Measurements from ENCODE around the gene OLFML3. TPM values are rescaled to one million over a fixed set of nuclear protein-coding genes. Genes with fewer than 3 reads are reported as not detected.

Gene OLFML3
- total and polyA plus RNA-seq, 2 of the 8 experiments (the other 6 are each of a cell fraction or from before 2014, with no cell fraction given): 56.0 to 72.3 TPM

- Histone ChIP-seq H4K20me1 (replicated peaks in 1 of 2; ENCODE audit: control insufficient read depth in 1 of 2, insufficient read depth in 2 of 2, low read length in 2 of 2) (peaks cover 0 to 3% of the 10 kb centered on the region in 2 experiments), H2BK12ac (ENCODE audit: low read depth, low read length) (no peak overlapping the region), H3K18ac (ENCODE audit: extremely low read depth, low read length) (no peak overlapping the region), H4K91ac (replicated peaks; ENCODE audit: insufficient read length, low read length) (no peak overlapping the region), H2AK5ac (ENCODE audit: low read depth, low read length) (no peak overlapping the region), H3K4ac (replicated peaks; ENCODE audit: insufficient read length, low read depth, low read length) (no peak overlapping the region), H4K8ac (ENCODE audit: extremely low read depth, insufficient read depth, low read length) (no peak overlapping the region), H2AFZ (ENCODE audit: low read length) (no peak overlapping the region), H3K27ac (ENCODE audit: low read depth, low read length) (no peak overlapping the region), H3K79me1 (ENCODE audit: low read depth, low read length) (no peaks in the 10 kb centered on the region; the same call in 1 of the 2 replicates), H4K5ac (ENCODE audit: insufficient read length, low read depth, low read length) (no peak overlapping the region), H3K79me2 (ENCODE audit: control insufficient read depth in 1 of 2, insufficient read depth in 2 of 2, low read length in 2 of 2) (peaks cover 0 to 33% of the 10 kb centered on the region in 2 experiments; a peak in 2 of 4 replicates), H2BK120ac (replicated peaks; ENCODE audit: low read depth, low read length) (no peak overlapping the region), H3K56ac (replicated peaks; ENCODE audit: insufficient read length, low read depth, low read length) (no peak overlapping the region), H3K14ac (ENCODE audit: insufficient read length) (no peak overlapping the region), H3K4me1 (replicated peaks in 1 of 4; ENCODE audit: control insufficient read depth in 3 of 4, insufficient read depth in 4 of 4, low read length in 3 of 4) (no peaks in the 10 kb centered on the region), H3K36me3 (ENCODE audit: control insufficient read depth in 2 of 4, insufficient read depth in 4 of 4, low read length in 3 of 4) (peaks cover 2 to 14% (median 2%) of the 10 kb centered on the region in 4 experiments), H3K9ac (replicated peaks in 1 of 4; ENCODE audit: extremely low read depth in 1 of 4, low read depth in 3 of 4, low read length in 3 of 4) (no peak overlapping the region), H3K27me3 (replicated peaks in 1 of 4; ENCODE audit: control insufficient read depth in 3 of 4, extremely low read depth in 1 of 4, insufficient read depth in 3 of 4, low read length in 3 of 4) (no peaks in the 10 kb centered on the region), H3K4me2 (ENCODE audit: insufficient read depth in 1 of 2, low read depth in 2 of 2, low read length in 2 of 2) (no peak overlapping the region), H3K4me3 (ENCODE audit: extremely low read depth in 1 of 4, insufficient read depth in 2 of 4, low read depth in 3 of 4, low read length in 4 of 4) (no peak overlapping the region), H3K23me2 (ENCODE audit: low read depth, low read length) (no peaks in the 10 kb centered on the region), H2BK20ac (ENCODE audit: low read length) (no peak overlapping the region), H3K23ac (ENCODE audit: insufficient read length) (no peak overlapping the region), H2BK15ac (ENCODE audit: low read length) (no peak overlapping the region), H2BK5ac (ENCODE audit: low read depth, low read length) (no peak overlapping the region), H3K9me3 (ENCODE audit: insufficient read depth in 2 of 2, low read depth in 1 of 2, low read length in 1 of 2) (no peaks in the 10 kb centered on the region)
- ChIA-PET CTCF (ENCODE audit: partially characterized antibody) (interaction anchor here (0.7 to 9.3 kb wide), 9 partner anchors 10 to 337 kb away, joined by 3 to 31 read pairs (median 3); no protein-coding TSS in a partner anchor), POLR2A (ENCODE audit: partially characterized antibody) (interaction anchor here (1.4 kb wide), 1 partner anchor 16 kb away, joined by 4 read pairs; no protein-coding TSS in a partner anchor)
- WGBS, 2 experiments (ENCODE audit: extremely low coverage in 1 of 2, insufficient coverage in 1 of 2, insufficient read length in 1 of 2, insufficient replicate concordance in 2 of 2, low coverage in 1 of 2, low lambda C conversion rate in 2 of 2, missing lambda C conversion rate in 1 of 2): 81% methylated on average over 1 of the region's 1 CpG; no CpG with 5 or more reads in 1 of the 2 experiments
- FAIRE-seq (no peak), DNase-seq (ENCODE audit: low read depth in 1 of 2, low spot score in 2 of 2) (no peak)
- TF ChIP-seq CEBPB (IDR thresholded peaks at IDR 0.05; ENCODE audit: low read depth, low read length): no peak
- no peak for TF ChIP-seq EGR1 (IDR thresholded peaks at IDR 0.05; ENCODE audit: borderline replicate concordance, low read depth, low read length)
- no peak for TF ChIP-seq CBX5 (IDR thresholded peaks at IDR 0.05; ENCODE audit: low read depth, low read length)
- no peak for TF ChIP-seq SP1 (IDR thresholded peaks at IDR 0.05; ENCODE audit: low read depth, low read length)
These were observed 33.2 kb upstream of the OLFML3 start for GRCh38 chr1:113946112-113946511.

Data from H1 (cell line).